Common myeloid progenitor, CD34-positive (primary cell): ENCODE measurements around the gene MAN2A1.

Source experiments
- CTCF ChIA-PET: fragments of 350-600 bp; sonication (Branson Sonifier 250); formaldehyde crosslinking; loops from one replicate; lab custom pipeline; 2021; ENCODE audit warnings: antibody characterized with exemption; lab: Charles Lee
- POLR2A ChIA-PET: fragments of 350-600 bp; sonication (Branson Sonifier 250); formaldehyde crosslinking; loops from one replicate; lab custom pipeline; 2021; ENCODE audit warnings: antibody characterized with exemption; lab: Charles Lee
- DNase-seq, 3 donors: peaks; one replicate each; pipeline versions ENCODE4 v3.0.0 to v3.0.0-alpha.2; 2013
- H3K27ac ChIP-seq, 2 experiments: 1 replicate in 1 of 2; 2 replicates in 1 of 2; pipeline ENCODE4 v1.7.0; 2013; ENCODE audit warnings: inconsistent platforms in 2 of 2, low read length in 2 of 2, mild to moderate bottlenecking in 2 of 2, low read depth in 1 of 2, moderate library complexity in 1 of 2; ENCODE audit not compliant: severe bottlenecking in 2 of 2, insufficient read depth in 1 of 2, poor library complexity in 1 of 2
- H3K27me3 ChIP-seq, 5 experiments: replicated peaks in 2 of 5; 1 replicate in 3 of 5; 2 replicates in 2 of 5; pipeline versions ENCODE4 v1.6.1 to v1.7.0; 2013; ENCODE audit warnings: low read length in 4 of 5, mild to moderate bottlenecking in 2 of 5, moderate library complexity in 2 of 5, inconsistent platforms in 1 of 5; ENCODE audit not compliant: insufficient read depth in 5 of 5, control insufficient read depth in 4 of 5
- H3K36me3 ChIP-seq, 4 experiments: 1 replicate in 2 of 4; 2 replicates in 2 of 4; pipeline versions ENCODE4 v1.6.1 to v1.7.0; 2013; ENCODE audit warnings: low read length in 3 of 4, control low read depth in 1 of 4, mild to moderate bottlenecking in 1 of 4; ENCODE audit not compliant: control insufficient read depth in 4 of 4, insufficient read depth in 4 of 4
- H3K4me1 ChIP-seq, 4 experiments: 1 replicate in 3 of 4; 2 replicates in 1 of 4; pipeline versions ENCODE4 v1.6.1 to v1.7.1; 2013; ENCODE audit warnings: low read length in 3 of 4, mild to moderate bottlenecking in 3 of 4, control low read depth in 1 of 4, inconsistent platforms in 1 of 4, moderate library complexity in 1 of 4; ENCODE audit not compliant: control insufficient read depth in 4 of 4, insufficient read depth in 4 of 4; ENCODE audit errors: control extremely low read depth in 1 of 4
- H3K4me3 ChIP-seq, 7 experiments: 1 replicate in 4 of 7; 2 replicates in 3 of 7; pipeline versions ENCODE4 v1.5.1 to v1.7.0; 2013; ENCODE audit warnings: mild to moderate bottlenecking in 7 of 7, low read length in 6 of 7, moderate library complexity in 6 of 7, inconsistent platforms in 2 of 7, low read depth in 2 of 7, control low read depth in 1 of 7; ENCODE audit not compliant: insufficient read depth in 4 of 7, control insufficient read depth in 1 of 7; ENCODE audit errors: extremely low read depth in 1 of 7
- H3K9me3 ChIP-seq, 5 experiments: 1 replicate in 4 of 5; 2 replicates in 1 of 5; pipeline versions ENCODE4 v1.6.1 to v1.7.1; 2013; ENCODE audit warnings: low read length in 4 of 5, mild to moderate bottlenecking in 2 of 5, inconsistent platforms in 1 of 5, low read depth in 1 of 5, moderate library complexity in 1 of 5; ENCODE audit not compliant: control insufficient read depth in 4 of 5, insufficient read depth in 2 of 5; ENCODE audit errors: control extremely low read depth in 1 of 5
- WGBS: methylation state at CpG from one replicate; pipeline ENCODE4 v1.1.5; 2013; ENCODE audit not compliant: insufficient coverage; 5-methylcytosine and 5-hydroxymethylcytosine counted together

Gene MAN2A1

DNA sequence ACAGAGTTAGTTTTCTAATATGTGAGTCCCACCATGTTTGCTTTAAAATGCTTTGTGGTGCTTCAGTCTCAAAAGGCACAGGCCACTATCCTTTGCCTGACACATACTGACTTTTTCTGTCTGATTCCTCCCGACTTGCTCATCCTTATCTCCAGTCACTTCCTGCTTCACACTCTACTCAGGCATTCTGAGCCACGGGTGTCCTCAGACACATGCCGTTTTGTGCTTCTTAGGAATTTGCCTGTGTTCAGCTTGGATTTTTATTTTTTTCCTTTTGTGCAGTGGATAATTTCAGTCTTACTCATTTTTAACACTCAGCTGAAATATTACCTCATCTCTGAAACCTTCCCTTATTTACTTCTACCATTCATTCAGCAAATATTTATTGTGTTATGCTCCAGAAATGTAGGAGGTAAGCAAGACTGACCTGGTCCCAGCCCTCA is 54.1 kb downstream of the MAN2A1 start:
- Histone ChIP-seq H3K4me1 (peaks cover 0 to 14% (median 12%) of the 10 kb centered on the region in 4 experiments), H3K27me3 (no peaks in the 10 kb centered on the region), H3K4me3 (no peak overlapping the region), H3K36me3 (peaks cover 0 to 4% (median 4%) of the 10 kb centered on the region in 4 experiments), H3K27ac (no peak overlapping the region), H3K9me3 (no peaks in the 10 kb centered on the region)
- ChIA-PET CTCF (no interaction called here), POLR2A (no interaction called here)
- WGBS = 92% methylated on average over 3 of the region's 3 CpGs
- no peak for DNase-seq

- ChIA-PET POLR2A (no interaction called here), CTCF (no interaction called here)
- DNase-seq = no peak
- Histone ChIP-seq H3K4me3 (no peak overlapping the region), H3K36me3 (peaks cover 0 to 4% (median 4%) of the 10 kb centered on the region in 4 experiments), H3K9me3 (no peaks in the 10 kb centered on the region), H3K4me1 (peaks cover 0 to 14% (median 12%) of the 10 kb centered on the region in 4 experiments), H3K27ac (no peak overlapping the region), H3K27me3 (no peaks in the 10 kb centered on the region)
- WGBS = no CpG with 5 or more reads among the region's 2 CpGs
Measured at GRCh38 chr5:109744261-109744660, 54.5 kb downstream of the MAN2A1 start.

- Histone ChIP-seq H3K36me3 (peaks cover 2 to 5% (median 3%) of the 10 kb centered on the region in 4 experiments), H3K27me3 (no peaks in the 10 kb centered on the region), H3K27ac (no peak overlapping the region), H3K4me3 (no peak overlapping the region), H3K9me3 (no peaks in the 10 kb centered on the region), H3K4me1 (peaks cover 0 to 2% (median 0%) of the 10 kb centered on the region in 4 experiments)
- CTCF ChIA-PET = interaction anchor here (2.3 kb wide), 1 partner anchor 10 kb away, joined by 8 read pairs; no protein-coding TSS in a partner anchor
- DNase-seq = no peak
- POLR2A ChIA-PET = interaction anchor here (1.0 kb wide), 1 partner anchor 9 kb away, joined by 3 read pairs; no protein-coding TSS in a partner anchor
Measured at GRCh38 chr5:109748546-109748945, 58.8 kb downstream of the MAN2A1 start.

GRCh38 chr5:109750463-109750862 is 60.7 kb downstream of the MAN2A1 start:
- no peak for DNase-seq
- ChIA-PET CTCF (interaction anchor here (2.3 kb wide), 1 partner anchor 8 kb away, joined by 8 read pairs; no protein-coding TSS in a partner anchor), POLR2A (no interaction called here)
- no peak overlapping the region for H3K4me3 ChIP-seq
- no peaks in the 10 kb centered on the region for H3K9me3 ChIP-seq
- peaks cover 0 to 11% (median under 1%) of the 10 kb centered on the region in 4 experiments for H3K36me3 ChIP-seq
- peaks cover 0 to 2% (median 0%) of the 10 kb centered on the region in 4 experiments for H3K4me1 ChIP-seq
- no peak overlapping the region for H3K27ac ChIP-seq
- no peaks in the 10 kb centered on the region for H3K27me3 ChIP-seq

GRCh38 chr5:109753279-109753678 is 63.6 kb downstream of the MAN2A1 start:
- ChIA-PET CTCF (no interaction called here), POLR2A (no interaction called here)

DNA sequence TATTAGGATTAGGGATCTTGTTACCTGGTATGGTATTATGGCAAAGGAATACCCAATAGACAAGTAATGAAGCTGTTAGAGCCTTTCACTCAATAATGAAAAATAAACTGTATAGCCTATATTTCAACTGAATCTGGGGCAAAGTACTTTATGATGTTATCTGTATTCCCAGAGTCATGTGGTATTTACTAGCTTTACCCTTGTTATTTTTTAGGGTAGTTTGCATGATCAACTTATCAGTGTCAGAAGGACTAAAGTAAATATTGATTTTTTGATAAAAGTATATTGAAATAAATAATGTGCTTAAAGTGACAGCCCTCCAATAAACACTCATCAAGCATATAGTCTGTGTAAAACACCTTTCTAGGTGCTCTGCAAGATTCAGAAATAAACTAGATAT is 64.6 kb downstream of the MAN2A1 start:
- H3K4me1 ChIP-seq = no peaks in the 10 kb centered on the region
- H3K27ac ChIP-seq = no peak overlapping the region
- DNase-seq = no peak
- CTCF ChIA-PET = interaction anchor here (0.7 to 0.8 kb wide), 2 partner anchors 13 to 39 kb away, joined by 3 read pairs; no protein-coding TSS in a partner anchor
- POLR2A ChIA-PET = no interaction called here
- H3K4me3 ChIP-seq = no peak overlapping the region
- H3K27me3 ChIP-seq = no peaks in the 10 kb centered on the region
- H3K9me3 ChIP-seq = peaks cover 0 to 4% (median 0%) of the 10 kb centered on the region in 5 experiments
- peaks cover 5 to 25% (median 13%) of the 10 kb centered on the region in 4 experiments for H3K36me3 ChIP-seq

More at GRCh38 chr5:109753279-109753678, 63.6 kb downstream of the MAN2A1 start:
- Histone ChIP-seq H3K4me1 (peaks cover 0 to 2% (median 0%) of the 10 kb centered on the region in 4 experiments), H3K27me3 (no peaks in the 10 kb centered on the region), H3K36me3 (peaks cover 5 to 25% (median 13%) of the 10 kb centered on the region in 4 experiments), H3K27ac (no peak overlapping the region), H3K9me3 (peaks cover 0 to 4% (median 0%) of the 10 kb centered on the region in 5 experiments), H3K4me3 (no peak overlapping the region)
- DNase-seq = no peak
- no CpG with 5 or more reads among the region's 3 CpGs for WGBS

- 56% methylated on average over 1 of the region's 2 CpGs for WGBS
- peaks cover 5 to 25% (median 14%) of the 10 kb centered on the region in 4 experiments for H3K36me3 ChIP-seq
- no peak for DNase-seq
- no peaks in the 10 kb centered on the region for H3K27me3 ChIP-seq
- ChIA-PET CTCF (no interaction called here), POLR2A (interaction anchor here (0.6 kb wide), 2 partner anchors 44 to 67 kb away, joined by 3 read pairs; no protein-coding TSS in a partner anchor)
- no peak overlapping the region for H3K27ac ChIP-seq
- peaks cover 0 to 4% (median 0%) of the 10 kb centered on the region in 5 experiments for H3K9me3 ChIP-seq
- no peaks in the 10 kb centered on the region for H3K4me1 ChIP-seq
- H3K4me3 ChIP-seq = no peak overlapping the region
Measured at GRCh38 chr5:109755761-109756160, 66.0 kb downstream of the MAN2A1 start.
